ENCODE results near the gene ABHD12B. TPM values are rescaled to one million over a fixed set of nuclear protein-coding genes. Genes with fewer than 3 reads are reported as not detected.
A peak's percentile ranks its signal among the peaks of the same experiment; 100 is the strongest.

The ABHD12B gene
- not detected for total RNA-seq

DNA sequence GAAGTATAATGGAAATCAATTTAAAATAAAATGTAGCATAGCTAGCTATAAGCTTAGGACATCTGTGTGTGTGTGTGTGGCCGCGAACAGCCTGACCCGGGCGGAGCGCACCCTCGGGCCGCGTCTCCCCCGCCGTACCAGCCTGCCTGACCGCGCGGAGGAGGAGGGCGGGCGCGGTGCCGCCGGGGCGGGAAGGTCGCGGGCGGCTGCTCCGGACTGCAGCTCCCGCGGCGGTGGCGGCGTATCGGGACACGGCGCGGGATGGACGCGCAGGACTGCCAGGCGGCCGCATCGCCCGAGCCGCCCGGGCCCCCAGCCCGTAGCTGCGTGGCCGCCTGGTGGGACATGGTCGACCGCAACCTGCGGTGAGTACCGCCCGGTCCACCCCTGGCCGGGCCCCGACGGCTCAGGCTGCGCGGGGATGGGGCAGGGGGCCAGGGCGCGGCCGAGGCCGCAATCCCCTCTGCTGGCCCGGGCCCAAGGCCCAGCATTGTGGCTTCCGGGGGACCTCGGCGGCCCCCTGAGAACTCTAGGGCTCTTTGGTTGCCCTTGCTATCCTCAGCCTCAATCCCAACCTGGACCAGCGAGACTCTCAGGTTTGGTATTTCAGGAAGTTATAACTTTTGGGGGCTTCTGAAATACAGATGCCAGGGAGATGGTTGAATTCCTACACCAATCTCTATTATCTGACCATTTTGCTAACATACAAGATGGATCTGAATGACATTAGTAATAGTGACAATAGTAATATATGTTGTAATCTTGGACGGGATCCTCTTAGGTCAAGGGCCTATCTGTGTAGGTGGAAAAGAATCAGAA, at the start of gene ABHD12B:
TSS of gene ABHD12B (plus strand) at position 140 of the 819 bp plus-strand sequence. CDS start at position 262, 122 bp downstream.
- CTCF ChIA-PET: interaction anchor here (0.6 kb wide), 1 partner anchor 60 kb away, joined by 5 read pairs; no protein-coding TSS in a partner anchor
- Mint-ChIP-seq H3K36me3 (ENCODE audit: low read depth) (no peaks in the 10 kb centered on the region), H3K9me3 (no peaks in the 10 kb centered on the region), H3K4me1 (peaks cover 39% of the 10 kb centered on the region), H3K4me3 (no peak within 1 kb of the TSS), H3K27ac (no peak within 1 kb of the TSS), H3K27me3 (peaks cover 80% of the 10 kb centered on the region)
- no peak for DNase-seq
- POLR2A ChIA-PET: no interaction called here

- peaks cover 4% of the 10 kb centered on the region for H3K9me3 Mint-ChIP-seq
- DNase-seq: no peak
- peak overlapping the region; percentile 89 for H3K27ac Mint-ChIP-seq
- H3K27me3 Mint-ChIP-seq: no peaks in the 10 kb centered on the region
- ChIA-PET CTCF (interaction anchor here (0.8 to 2.4 kb wide), 9 partner anchors 8 to 300 kb away, joined by 3 to 8 read pairs (median 5); partner anchors contain the start of genes MAP4K5 and NIN), POLR2A (interaction anchor here (0.6 kb wide), 1 partner anchor 54 kb away, joined by 3 read pairs; no protein-coding TSS in a partner anchor)
- H3K36me3 Mint-ChIP-seq (ENCODE audit: low read depth): peaks cover 63% of the 10 kb centered on the region
- H3K4me3 Mint-ChIP-seq: peak overlapping the region; percentile 66
- H3K4me1 Mint-ChIP-seq: peaks cover 81% of the 10 kb centered on the region
Measured at GRCh38 chr14:50822501-50823042, 49.3 kb upstream of the ABHD12B start.

- Mint-ChIP-seq H3K4me3 (peak overlapping the region; percentile 66), H3K27ac (peak overlapping the region; percentile 89), H3K27me3 (no peaks in the 10 kb centered on the region), H3K36me3 (ENCODE audit: low read depth) (peaks cover 64% of the 10 kb centered on the region), H3K9me3 (peaks cover 4% of the 10 kb centered on the region), H3K4me1 (peaks cover 83% of the 10 kb centered on the region)
- DNase-seq: no peak
- ChIA-PET POLR2A (no interaction called here), CTCF (interaction anchor here (0.7 to 2.4 kb wide), 3 partner anchors 13 to 37 kb away, joined by 3 to 8 read pairs (median 4); no protein-coding TSS in a partner anchor)
Measured at GRCh38 chr14:50823051-50823761, 48.6 kb upstream of the ABHD12B start.

DNA sequence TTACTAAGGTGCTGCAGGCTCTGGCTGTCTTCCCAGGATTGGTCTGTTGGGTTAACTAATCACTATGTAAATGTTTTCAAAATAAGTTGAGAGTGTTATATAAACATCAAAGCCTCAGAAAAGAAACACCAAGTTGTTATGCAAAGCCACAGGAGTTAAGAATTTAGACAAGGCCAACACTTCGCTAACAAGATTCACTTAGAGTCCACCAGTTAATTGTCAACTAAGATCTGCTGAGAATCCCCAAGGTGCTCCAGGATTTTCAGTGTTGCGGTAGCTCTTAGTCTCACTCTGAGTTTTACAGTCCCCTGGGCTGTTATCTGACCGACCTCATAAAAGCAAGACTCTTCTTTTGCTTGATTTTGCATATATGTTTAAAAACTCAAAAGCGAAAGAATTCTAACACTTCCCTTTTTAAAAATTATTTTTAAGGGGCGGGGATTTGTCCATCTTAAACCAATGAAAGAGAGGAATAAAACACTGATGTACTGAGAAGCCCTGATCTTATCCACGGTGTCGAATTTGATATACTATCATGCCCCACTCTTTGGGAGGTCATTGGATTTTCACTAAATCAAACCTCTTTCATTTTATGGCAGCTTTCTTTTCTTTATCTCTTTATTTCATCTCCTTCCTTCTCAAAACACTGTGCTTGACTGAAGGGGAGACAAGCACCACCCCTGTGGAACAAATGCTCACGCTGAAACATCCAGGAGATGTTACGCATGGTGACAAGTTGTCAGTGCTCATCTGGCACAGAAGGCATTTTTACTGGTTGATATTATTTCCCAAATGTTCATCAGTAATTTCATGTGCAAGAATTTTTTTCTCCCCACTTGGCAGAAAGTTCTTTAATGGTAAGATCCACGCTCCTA, 47.9 kb upstream of the ABHD12B start:
- peaks cover 66% of the 10 kb centered on the region for H3K36me3 Mint-ChIP-seq (ENCODE audit: low read depth)
- POLR2A ChIA-PET: no interaction called here

DNA sequence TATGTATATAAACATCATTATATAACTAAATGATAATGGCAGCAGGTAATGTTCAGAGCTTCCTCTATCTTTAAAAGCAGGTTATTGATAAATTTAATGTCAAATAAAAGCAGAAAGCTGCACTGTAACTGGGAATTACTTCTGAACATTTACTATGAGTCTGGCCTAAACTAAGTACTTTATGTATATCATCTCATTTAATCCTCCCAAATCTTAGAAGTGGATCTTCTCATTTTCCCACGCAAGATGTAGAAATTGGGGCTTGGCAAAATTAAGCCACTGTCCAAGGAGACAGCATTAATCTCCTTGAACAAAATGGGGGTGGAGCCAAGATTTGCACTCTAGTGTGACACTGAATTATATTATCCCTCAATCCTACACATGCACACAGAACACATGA, 46.5 kb upstream of the ABHD12B start:
- Mint-ChIP-seq H3K36me3 (ENCODE audit: low read depth) (peaks cover 58% of the 10 kb centered on the region), H3K27me3 (no peaks in the 10 kb centered on the region), H3K27ac (no peak overlapping the region), H3K4me3 (no peak overlapping the region), H3K9me3 (no peaks in the 10 kb centered on the region), H3K4me1 (peaks cover 83% of the 10 kb centered on the region)
- POLR2A ChIA-PET: no interaction called here
- CTCF ChIA-PET: interaction anchor here (0.6 to 1.3 kb wide), 2 partner anchors 35 to 535 kb away, joined by 3 read pairs; no protein-coding TSS in a partner anchor
- DNase-seq: no peak

More for the DNA sequence above, 47.9 kb upstream of the ABHD12B start:
- peaks cover 4% of the 10 kb centered on the region for H3K9me3 Mint-ChIP-seq
- H3K4me1 Mint-ChIP-seq: peaks cover 86% of the 10 kb centered on the region
- CTCF ChIA-PET: interaction anchor here (0.6 to 1.3 kb wide), 3 partner anchors 12 to 61 kb away, joined by 3 read pairs; no protein-coding TSS in a partner anchor
- peak overlapping the region; percentile 66 for H3K4me3 Mint-ChIP-seq
- H3K27ac Mint-ChIP-seq: peak overlapping the region; percentile 89
- no peaks in the 10 kb centered on the region for H3K27me3 Mint-ChIP-seq
- DNase-seq: no peak

GRCh38 chr14:50826681-50827080, 45.2 kb upstream of the ABHD12B start:
- ChIA-PET POLR2A (no interaction called here), CTCF (interaction anchor here (0.8 to 1.6 kb wide), 3 partner anchors 7 to 49 kb away, joined by 3 to 5 read pairs (median 3); no protein-coding TSS in a partner anchor)
- peaks cover 46% of the 10 kb centered on the region for H3K36me3 Mint-ChIP-seq (ENCODE audit: low read depth)

GRCh38 chr14:50828721-50829488, 42.9 kb upstream of the ABHD12B start:
- no peak for DNase-seq
- peaks cover 41% of the 10 kb centered on the region for H3K36me3 Mint-ChIP-seq (ENCODE audit: low read depth)
- CTCF ChIA-PET: interaction anchor here (0.7 to 1.7 kb wide), 6 partner anchors 10 to 44 kb away, joined by 3 to 7 read pairs (median 4); no protein-coding TSS in a partner anchor
- peaks cover 11% of the 10 kb centered on the region for H3K27me3 Mint-ChIP-seq
- POLR2A ChIA-PET: interaction anchor here (1.3 kb wide), 1 partner anchor 31 kb away, joined by 4 read pairs; no protein-coding TSS in a partner anchor
- no peaks in the 10 kb centered on the region for H3K9me3 Mint-ChIP-seq
- H3K4me3 Mint-ChIP-seq: peak overlapping the region; percentile 98
- H3K27ac Mint-ChIP-seq: no peak overlapping the region
- peaks cover 63% of the 10 kb centered on the region for H3K4me1 Mint-ChIP-seq

More at GRCh38 chr14:50826681-50827080, 45.2 kb upstream of the ABHD12B start:
- Mint-ChIP-seq H3K4me3 (no peak overlapping the region), H3K4me1 (peaks cover 76% of the 10 kb centered on the region), H3K27ac (no peak overlapping the region), H3K9me3 (no peaks in the 10 kb centered on the region), H3K27me3 (peaks cover 2% of the 10 kb centered on the region)
- no peak for DNase-seq

GRCh38 chr14:50829489-50830043, 42.3 kb upstream of the ABHD12B start:
- DNase-seq: no peak
- H3K4me1 Mint-ChIP-seq: peaks cover 60% of the 10 kb centered on the region
- H3K36me3 Mint-ChIP-seq (ENCODE audit: low read depth): peaks cover 36% of the 10 kb centered on the region
- ChIA-PET POLR2A (interaction anchor here (0.6 to 1.3 kb wide), 2 partner anchors 31 to 1198 kb away, joined by 4 to 6 read pairs; no protein-coding TSS in a partner anchor), CTCF (interaction anchor here (0.6 to 1.7 kb wide), 7 partner anchors 9 to 101 kb away, joined by 3 to 7 read pairs (median 4); no protein-coding TSS in a partner anchor)
- H3K4me3 Mint-ChIP-seq: peak overlapping the region; percentile 98
- H3K27me3 Mint-ChIP-seq: peaks cover 11% of the 10 kb centered on the region
- no peaks in the 10 kb centered on the region for H3K9me3 Mint-ChIP-seq
- peak overlapping the region; percentile 83 for H3K27ac Mint-ChIP-seq

- ChIA-PET POLR2A (interaction anchor here (0.6 to 1.3 kb wide), 3 partner anchors 30 to 1198 kb away, joined by 3 to 6 read pairs (median 4); no protein-coding TSS in a partner anchor), CTCF (interaction anchor here (0.6 to 1.5 kb wide), 5 partner anchors 8 to 101 kb away, joined by 3 to 7 read pairs (median 5); no protein-coding TSS in a partner anchor)
- DNase-seq: peak; percentile 68
- H3K36me3 Mint-ChIP-seq (ENCODE audit: low read depth): peaks cover 30% of the 10 kb centered on the region
- peaks cover 61% of the 10 kb centered on the region for H3K4me1 Mint-ChIP-seq
- no peaks in the 10 kb centered on the region for H3K9me3 Mint-ChIP-seq
- H3K27me3 Mint-ChIP-seq: peaks cover 11% of the 10 kb centered on the region
- peak overlapping the region; percentile 98 for H3K4me3 Mint-ChIP-seq
- H3K27ac Mint-ChIP-seq: peak overlapping the region; percentile 83
Measured at GRCh38 chr14:50830044-50830931, 41.6 kb upstream of the ABHD12B start.

Measured in activated CD4-positive, alpha-beta T cell treated with anti-CD3 and anti-CD28 coated beads, Interleukin-2, amount 10 ng/mL, durations not matched to agents 7 days and 5 days (primary cell).